ENCODE data around the gene MYO7B.

Gene MYO7B

GRCh38 chr2:127535422-127535901 lies at the start of gene MYO7B:
Gene MYO7B, plus strand, starts transcription at chr2:127535683. Its CDS starts 24,040 bp downstream, at chr2:127559723.
- no peak for DNase-seq

DNA sequence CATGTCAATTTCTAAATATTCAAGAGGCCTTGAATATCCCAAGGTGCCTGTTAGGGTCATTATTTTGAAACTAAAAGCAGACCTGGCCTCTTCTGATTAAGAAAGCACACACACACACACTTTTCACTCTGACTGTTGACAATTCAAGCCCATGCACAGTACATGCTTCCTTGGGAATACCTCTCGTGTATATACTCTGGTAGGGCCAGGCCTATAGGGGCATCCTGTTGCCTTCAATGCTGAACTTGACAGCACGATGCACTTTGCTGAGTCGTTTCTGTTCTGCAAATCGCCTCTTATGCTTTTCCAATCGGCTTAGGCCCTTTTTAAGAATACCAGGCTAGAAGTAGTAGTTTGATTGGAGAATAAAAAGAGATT lies 49.8 kb upstream of the MYO7B start:
- no peak for DNase-seq

DNA sequence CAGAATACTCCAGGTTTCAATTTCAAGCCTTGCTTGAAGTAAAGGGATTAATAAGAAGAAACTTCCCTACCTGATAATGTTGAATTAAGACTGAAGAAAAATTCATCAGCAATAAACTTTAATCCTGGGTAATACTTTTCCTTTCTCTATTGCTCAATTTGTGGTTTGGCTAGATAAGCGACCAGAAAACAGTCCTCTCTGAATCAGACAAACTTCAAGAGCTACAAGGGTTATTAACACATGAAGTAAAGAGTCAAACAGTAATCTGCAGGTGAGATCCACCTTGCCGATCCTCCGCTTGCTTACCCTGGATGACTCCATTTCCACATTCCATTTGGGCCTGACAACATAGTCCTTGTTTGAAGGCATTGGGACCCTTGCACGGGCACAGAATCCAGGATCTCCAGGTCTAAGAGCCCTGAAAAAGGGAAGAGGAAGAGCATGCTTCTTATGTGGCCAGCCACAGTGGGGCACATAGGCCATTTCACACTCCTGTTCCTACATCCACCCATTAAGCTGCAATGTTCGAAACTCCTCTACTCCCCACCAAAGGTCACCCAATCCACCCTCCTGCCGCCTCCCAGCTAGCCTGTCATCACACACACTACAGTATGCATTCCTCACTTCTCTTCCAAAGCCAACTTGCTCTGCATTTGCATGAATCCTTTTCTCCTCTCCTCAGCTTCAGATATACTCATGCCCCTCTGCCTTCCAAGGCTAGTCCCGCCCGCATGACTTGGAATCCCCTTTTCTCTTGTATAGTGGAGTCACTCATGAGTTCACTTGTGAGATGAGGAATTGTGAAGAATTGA lies 49.0 kb upstream of the MYO7B start:
- DNase-seq = no peak

GRCh38 chr2:127490283-127490682 lies 45.2 kb upstream of the MYO7B start:
- DNase-seq = no peak

- DNase-seq = no peak
Observed at GRCh38 chr2:127498386-127498785, 37.1 kb upstream of the MYO7B start.

DNA sequence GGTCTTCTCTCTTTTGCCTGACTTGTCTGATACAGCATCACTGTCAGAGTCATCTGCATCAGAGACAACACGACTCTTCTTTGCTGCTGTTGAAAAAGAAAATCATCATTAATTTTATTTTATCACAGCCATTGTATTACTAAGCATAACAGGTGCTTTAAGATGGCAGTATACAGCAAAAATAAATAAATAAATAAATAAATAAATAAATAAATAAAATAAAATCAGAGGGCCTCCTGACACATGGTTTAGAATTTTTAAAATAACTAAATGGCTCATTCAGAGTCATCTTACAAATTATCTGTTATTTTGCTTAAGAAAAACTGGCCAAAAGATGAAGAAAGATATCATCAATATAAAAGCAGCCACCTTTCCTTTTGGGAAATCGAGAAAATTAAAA lies 32.0 kb upstream of the MYO7B start:
- no peak for DNase-seq

- DNase-seq = no peak
Observed at GRCh38 chr2:127504552-127505430, 30.7 kb upstream of the MYO7B start.

- DNase-seq = no peak
Observed at GRCh38 chr2:127506510-127506909, 29.0 kb upstream of the MYO7B start.

DNA sequence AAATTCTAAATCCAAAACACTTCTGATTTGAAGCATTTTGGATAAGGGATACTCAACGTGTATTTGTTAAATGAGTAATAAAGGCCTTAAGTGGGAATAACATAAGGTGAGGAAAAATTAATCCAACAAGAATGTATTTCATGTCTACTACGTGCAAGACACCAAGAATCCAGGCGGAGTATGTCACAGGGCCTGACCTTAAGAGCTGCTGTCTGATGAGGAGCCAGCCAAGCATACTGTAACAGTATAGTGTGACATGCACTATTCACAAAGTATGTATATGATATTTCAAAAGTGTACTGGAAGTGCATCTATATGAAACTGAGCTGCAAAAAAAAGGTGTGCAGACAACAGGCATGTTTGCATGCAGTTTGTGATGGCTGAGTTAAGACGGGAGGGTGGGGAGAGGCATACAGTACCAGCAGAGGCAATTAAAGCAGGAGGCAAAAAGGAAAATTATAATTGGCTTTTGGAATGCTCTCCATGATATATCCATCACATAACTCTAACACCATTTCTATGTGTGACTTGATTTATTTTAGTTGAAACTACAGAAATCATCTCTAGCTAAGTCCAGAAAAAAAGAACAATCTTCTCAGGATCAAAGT lies 27.4 kb upstream of the MYO7B start:
- DNase-seq = no peak

DNA sequence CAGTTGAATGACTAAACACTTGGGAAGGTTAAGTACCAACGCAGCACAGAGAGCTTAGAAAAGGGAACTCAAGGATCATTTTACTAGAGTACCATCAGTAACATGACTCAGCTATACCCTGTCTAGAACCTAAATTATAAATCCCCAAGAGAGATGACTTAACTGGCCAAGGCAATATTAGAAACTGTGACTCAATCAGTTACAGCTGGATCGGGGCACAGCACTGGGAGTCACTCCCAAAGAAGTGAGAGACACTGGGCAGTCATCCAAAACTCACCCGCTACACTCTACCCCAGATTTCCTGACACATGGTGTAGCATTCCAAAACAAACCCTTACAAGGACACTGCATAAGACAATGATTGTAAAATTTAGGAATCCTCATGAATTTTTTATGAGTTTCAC lies 26.9 kb upstream of the MYO7B start:
- no peak for DNase-seq

DNA sequence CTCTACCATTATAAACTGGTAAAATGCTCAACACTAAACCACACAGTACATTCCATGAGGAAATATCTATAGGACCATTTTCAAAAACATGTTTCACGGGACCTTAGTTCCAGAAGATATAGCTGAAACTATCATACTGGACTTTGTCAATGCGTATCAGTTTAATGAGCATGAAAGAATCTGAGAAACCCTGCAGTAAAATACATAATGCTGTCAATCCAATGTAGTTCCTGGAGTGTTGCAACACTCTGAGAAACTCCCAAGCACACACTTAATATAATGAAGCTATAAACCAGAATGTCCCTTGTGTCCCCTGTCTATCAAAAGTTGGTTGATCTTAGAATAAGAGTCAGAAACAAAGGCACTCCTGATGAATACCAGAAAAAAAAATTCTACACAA lies 25.4 kb upstream of the MYO7B start:
- DNase-seq = no peak

GRCh38 chr2:127511090-127511695 lies 24.3 kb upstream of the MYO7B start:
- no peak for DNase-seq

DNA sequence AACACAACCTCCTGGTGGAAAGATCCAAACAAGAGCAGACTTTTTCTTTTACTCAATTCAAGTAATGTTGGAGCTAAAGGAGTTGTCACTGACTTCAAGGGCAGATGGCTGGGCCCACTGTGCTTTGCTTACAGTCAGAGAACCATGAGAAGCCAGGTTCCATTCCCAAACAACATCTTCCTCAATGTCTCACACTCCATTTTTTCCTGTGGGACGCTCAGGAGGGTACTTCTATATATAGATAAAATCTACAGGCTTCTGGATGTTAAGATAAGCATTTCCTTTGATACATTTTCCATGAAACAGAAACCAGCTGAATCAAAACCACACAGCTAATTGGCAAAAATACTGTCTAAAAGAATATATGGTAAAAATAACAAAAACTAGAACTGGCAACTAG lies 23.6 kb upstream of the MYO7B start:
- no peak for DNase-seq

GRCh38 chr2:127512362-127512761 lies 23.1 kb upstream of the MYO7B start:
- DNase-seq = no peak

- no peak for DNase-seq
Observed at GRCh38 chr2:127514076-127514475, 21.4 kb upstream of the MYO7B start.

GRCh38 chr2:127514485-127514884 lies 21.0 kb upstream of the MYO7B start:
- DNase-seq = no peak

- no peak for DNase-seq
Observed at GRCh38 chr2:127515383-127515915, 20.0 kb upstream of the MYO7B start.

DNA sequence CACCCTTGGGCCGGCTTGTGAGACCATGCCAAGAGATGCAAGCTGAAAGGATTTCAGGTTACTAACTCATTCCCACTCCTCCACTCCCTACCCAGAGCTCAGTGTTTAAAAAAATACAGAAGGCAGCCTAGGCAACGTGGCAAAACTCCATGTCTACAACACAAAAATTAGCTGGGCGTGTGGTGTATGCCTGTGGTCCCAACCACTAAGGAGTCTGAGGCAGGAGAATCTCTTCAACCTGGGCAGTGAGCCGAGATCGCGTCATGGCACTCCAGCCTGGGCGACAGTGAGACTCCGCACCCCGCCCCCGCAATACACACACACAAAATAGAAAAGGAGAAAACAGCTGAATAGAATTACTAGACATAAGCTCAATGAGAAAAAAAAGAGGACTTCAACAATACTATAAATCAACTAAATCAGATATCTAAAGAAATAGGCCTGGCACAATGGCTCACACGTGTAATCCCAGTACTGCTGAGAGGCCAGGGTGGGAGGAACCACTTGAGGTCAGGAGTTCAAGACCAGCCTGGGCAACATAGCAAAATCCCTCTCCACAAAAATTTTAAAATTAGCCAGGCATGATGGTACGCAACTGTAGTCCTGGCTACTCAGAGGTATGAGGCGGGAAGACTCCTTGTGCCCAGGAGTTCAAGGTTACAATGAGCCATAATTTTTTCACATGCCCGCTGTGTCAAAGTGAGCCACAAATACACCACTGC lies 19.3 kb upstream of the MYO7B start:
- no peak for DNase-seq

- DNase-seq = no peak
Observed at GRCh38 chr2:127517465-127517864, 18.0 kb upstream of the MYO7B start.

DNA sequence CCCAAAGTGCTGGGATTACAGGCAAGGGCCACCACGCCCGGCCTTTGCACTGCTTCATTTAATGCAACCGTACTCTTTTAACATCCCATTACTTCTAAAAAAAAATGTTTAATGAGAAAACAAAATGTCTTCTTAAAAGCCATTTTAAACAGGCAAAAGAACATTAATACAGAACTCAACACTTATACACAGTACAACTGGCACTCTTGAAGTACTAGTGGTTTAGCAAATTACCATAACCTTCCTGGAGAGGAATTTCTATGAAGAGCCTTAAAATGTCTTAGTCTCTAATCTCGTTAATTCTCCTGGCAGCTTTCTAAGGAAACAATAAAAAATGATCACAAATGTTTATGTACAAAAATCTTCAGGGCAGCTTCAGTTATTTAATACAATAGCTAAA lies 15.1 kb upstream of the MYO7B start:
- no peak for DNase-seq

GRCh38 chr2:127523269-127523939 lies 12.1 kb upstream of the MYO7B start:
- no peak for DNase-seq

Measured in NCI-H1417 treated with DMSO at 0.1 percent for 48 hours (cell line).